HepG2 (cell line): ENCODE data around the gene RFX2. TPM values are rescaled to one million over a fixed set of nuclear protein-coding genes. Genes with fewer than 3 reads are reported as not detected.
A peak's percentile ranks its signal among the peaks of the same experiment; 100 is the strongest.

Experiments
- IKZF1 ChIP-seq: fragments of 450-650 bp; IDR thresholded peaks from 2 replicates; pipeline ENCODE4 v1.7.1; 2016
- MEF2D ChIP-seq: sonication (generic); formaldehyde crosslinking; IDR thresholded peaks from 2 replicates; pipeline ENCODE4 v1.5.1; 2020; ENCODE audit warnings: mild to moderate bottlenecking, missing genetic modification reagents
- RBFOX2 ChIP-seq: fragments of 200-400 bp; formaldehyde crosslinking; IDR thresholded peaks from 2 replicates; pipeline ENCODE4 v1.6.1; 2017; ENCODE audit warnings: low read depth, mild to moderate bottlenecking, low read length
- RCOR2 ChIP-seq: IDR thresholded peaks from 2 replicates; pipeline ENCODE4 v1.6.1; 2016; ENCODE audit warnings: missing biosample characterization, missing genetic modification reagents
- RELA ChIP-seq: sonication (generic); formaldehyde crosslinking; IDR thresholded peaks from 2 replicates; pipeline ENCODE4 v1.4.0; 2020; ENCODE audit warnings: missing genetic modification reagents
- SMARCC2 ChIP-seq: fragments of 450-650 bp; IDR thresholded peaks from 2 replicates; pipeline ENCODE4 v1.6.1; 2017; ENCODE audit warnings: antibody characterized with exemption, mild to moderate bottlenecking
- TP53 ChIP-seq: sonication (generic); formaldehyde crosslinking; conservative IDR thresholded peaks from 2 replicates; pipeline ENCODE4 v1.4.0; 2020; ENCODE audit warnings: missing genetic modification reagents
- ZNF337 ChIP-seq: sonication (generic); formaldehyde crosslinking; IDR thresholded peaks from 2 replicates; pipeline ENCODE4 v1.5.1; 2020; ENCODE audit warnings: missing genetic modification reagents, low read depth, mild to moderate bottlenecking, borderline replicate concordance
- ZNF510 ChIP-seq: sonication (generic); formaldehyde crosslinking; IDR thresholded peaks from 2 replicates; pipeline ENCODE4 v1.4.0; 2020; ENCODE audit warnings: low read depth, mild to moderate bottlenecking, missing genetic modification reagents
- ZNF660 ChIP-seq: sonication (generic); formaldehyde crosslinking; IDR thresholded peaks from 2 replicates; pipeline ENCODE4 v1.5.1; 2020; ENCODE audit warnings: mild to moderate bottlenecking, low read depth, missing genetic modification reagents, borderline replicate concordance
- ZSCAN20 ChIP-seq: sonication (generic); formaldehyde crosslinking; IDR thresholded peaks from 2 replicates; pipeline ENCODE4 v1.4.0; 2020; ENCODE audit warnings: missing genetic modification reagents, mild to moderate bottlenecking, borderline replicate concordance
- polyA plus RNA-seq, 8 experiments: library from polyadenylated mRNA; depleted of rRNA in 3 of 8; stranded (reverse) in 7 of 8; unstranded in 1 of 8; fragments of >200 nt; fragmentation: Illumina TruSeq in 4 of 8; extraction: Trizol in 4 of 8; gene quantifications; 2 replicates each; pipeline versions ENCODE4 v1.2.1 to v1.2.3, GENCODE V29; 2011 to 2016; ENCODE audit warnings: low read depth in 4 of 8, missing spikeins in 1 of 8, mixed read lengths in 1 of 8; ENCODE audit not compliant: insufficient read depth in 1 of 8
- total RNA-seq, 5 experiments: library from RNA; depleted of rRNA; stranded (reverse); fragments of >200 nt; fragmentation: Illumina TruSeq; extraction: Trizol; gene quantifications; 2 replicates each; pipeline ENCODE4 v1.2.3, GENCODE V29; 2016; ENCODE audit warnings: low read depth in 1 of 5
- TF ChIP-seq, protein P1 (sequence below): sonication (generic); formaldehyde crosslinking; IDR thresholded peaks from 2 replicates; pipeline ENCODE4 v1.4.0; 2020; ENCODE audit warnings: missing genetic modification reagents, borderline replicate concordance
- TF ChIP-seq, protein P2 (sequence below): sonication (generic); formaldehyde crosslinking; IDR thresholded peaks from 2 replicates; pipeline ENCODE4 v1.4.0; 2020; ENCODE audit warnings: missing genetic modification reagents
- TF ChIP-seq, protein P3 (sequence below): sonication (generic); formaldehyde crosslinking; IDR thresholded peaks from 2 replicates; pipeline ENCODE4 v1.4.0; 2020; ENCODE audit warnings: mild to moderate bottlenecking, missing genetic modification reagents
- TF ChIP-seq, protein P4 (sequence below): sonication (generic); formaldehyde crosslinking; IDR thresholded peaks from 2 replicates; pipeline ENCODE4 v1.4.0; 2020; ENCODE audit warnings: mild to moderate bottlenecking, missing genetic modification reagents

Gene RFX2
- total and polyA plus RNA-seq, 2 of the 13 experiments (the other 11 are each of a cell fraction or from before 2014, with no cell fraction given) = 2.8 to 3.3 TPM

DNA sequence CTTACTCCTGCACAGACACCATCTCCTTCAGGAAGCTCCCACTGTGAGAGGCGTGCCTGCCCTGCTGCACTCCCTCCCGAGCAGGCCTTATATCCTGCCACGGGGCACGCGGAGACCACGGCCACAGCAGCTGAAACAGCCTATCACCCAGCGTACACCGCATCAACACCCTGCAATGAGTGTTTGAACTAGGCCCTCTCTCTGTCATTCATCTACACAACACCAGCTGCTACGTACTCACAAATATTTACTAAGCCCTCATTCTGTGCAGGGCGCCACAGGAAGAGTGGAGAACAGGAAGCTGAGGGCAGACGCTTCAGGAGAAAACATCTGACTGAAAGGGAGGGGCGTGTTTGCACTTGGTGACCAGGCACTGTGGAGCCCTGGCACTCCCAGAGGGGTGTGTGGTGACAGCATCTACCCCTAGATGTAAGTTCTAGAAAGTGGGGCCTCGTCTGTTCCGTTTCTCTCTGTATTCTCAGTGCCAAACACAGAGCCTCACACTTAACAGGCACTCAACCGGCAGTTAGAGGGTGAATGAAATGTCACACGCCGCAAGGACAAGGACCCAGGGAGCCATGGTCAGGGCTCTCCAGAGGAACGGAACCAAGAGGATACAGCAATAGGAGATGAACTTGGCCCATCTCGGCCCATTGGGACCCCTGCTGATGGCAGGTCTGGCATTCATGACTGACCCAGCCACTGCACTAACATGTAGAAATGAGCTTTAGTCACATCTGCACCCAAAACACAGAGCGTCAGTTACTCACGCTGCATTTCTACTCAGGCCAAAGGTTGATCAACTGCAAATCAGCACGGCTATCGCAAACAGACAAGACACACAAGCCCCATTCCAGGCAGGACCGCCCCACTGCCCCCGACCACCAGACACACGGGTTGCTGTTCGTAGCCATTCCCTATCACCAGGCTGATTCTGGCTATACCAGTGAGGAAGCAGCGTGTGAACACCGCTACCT is 148.0 kb downstream of the RFX2 start (continued):
- TF ChIP-seq, protein P1, sequence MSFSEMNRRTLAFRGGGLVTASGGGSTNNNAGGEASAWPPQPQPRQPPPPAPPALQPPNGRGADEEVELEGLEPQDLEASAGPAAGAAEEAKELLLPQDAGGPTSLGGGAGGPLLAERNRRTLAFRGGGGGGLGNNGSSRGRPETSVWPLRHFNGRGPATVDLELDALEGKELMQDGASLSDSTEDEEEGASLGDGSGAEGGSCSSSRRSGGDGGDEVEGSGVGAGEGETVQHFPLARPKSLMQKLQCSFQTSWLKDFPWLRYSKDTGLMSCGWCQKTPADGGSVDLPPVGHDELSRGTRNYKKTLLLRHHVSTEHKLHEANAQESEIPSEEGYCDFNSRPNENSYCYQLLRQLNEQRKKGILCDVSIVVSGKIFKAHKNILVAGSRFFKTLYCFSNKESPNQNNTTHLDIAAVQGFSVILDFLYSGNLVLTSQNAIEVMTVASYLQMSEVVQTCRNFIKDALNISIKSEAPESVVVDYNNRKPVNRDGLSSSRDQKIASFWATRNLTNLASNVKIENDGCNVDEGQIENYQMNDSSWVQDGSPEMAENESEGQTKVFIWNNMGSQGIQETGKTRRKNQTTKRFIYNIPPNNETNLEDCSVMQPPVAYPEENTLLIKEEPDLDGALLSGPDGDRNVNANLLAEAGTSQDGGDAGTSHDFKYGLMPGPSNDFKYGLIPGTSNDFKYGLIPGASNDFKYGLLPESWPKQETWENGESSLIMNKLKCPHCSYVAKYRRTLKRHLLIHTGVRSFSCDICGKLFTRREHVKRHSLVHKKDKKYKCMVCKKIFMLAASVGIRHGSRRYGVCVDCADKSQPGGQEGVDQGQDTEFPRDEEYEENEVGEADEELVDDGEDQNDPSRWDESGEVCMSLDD (CRISPR knock-in tag) = no peak
- TF ChIP-seq IKZF1 (no peak), ZNF337 (CRISPR knock-in tag) (no peak), RCOR2 (CRISPR knock-in tag) (0 out of 2 replicates have a peak, but pooled peaks have one; percentile 38), RBFOX2 (no peak), MEF2D (CRISPR knock-in tag) (peak; percentile 90), SMARCC2 (no peak), ZNF510 (0 out of 2 replicates have a peak, but pooled peaks have one; percentile 40), ZNF660 (CRISPR knock-in tag) (no peak), TP53 (CRISPR knock-in tag) (peak; percentile 83; the same call in 1 of the 2 replicates), RELA (CRISPR knock-in tag) (peak; percentile 33; the same call in 1 of the 2 replicates), ZSCAN20 (no peak)
- TF ChIP-seq, protein P2, sequence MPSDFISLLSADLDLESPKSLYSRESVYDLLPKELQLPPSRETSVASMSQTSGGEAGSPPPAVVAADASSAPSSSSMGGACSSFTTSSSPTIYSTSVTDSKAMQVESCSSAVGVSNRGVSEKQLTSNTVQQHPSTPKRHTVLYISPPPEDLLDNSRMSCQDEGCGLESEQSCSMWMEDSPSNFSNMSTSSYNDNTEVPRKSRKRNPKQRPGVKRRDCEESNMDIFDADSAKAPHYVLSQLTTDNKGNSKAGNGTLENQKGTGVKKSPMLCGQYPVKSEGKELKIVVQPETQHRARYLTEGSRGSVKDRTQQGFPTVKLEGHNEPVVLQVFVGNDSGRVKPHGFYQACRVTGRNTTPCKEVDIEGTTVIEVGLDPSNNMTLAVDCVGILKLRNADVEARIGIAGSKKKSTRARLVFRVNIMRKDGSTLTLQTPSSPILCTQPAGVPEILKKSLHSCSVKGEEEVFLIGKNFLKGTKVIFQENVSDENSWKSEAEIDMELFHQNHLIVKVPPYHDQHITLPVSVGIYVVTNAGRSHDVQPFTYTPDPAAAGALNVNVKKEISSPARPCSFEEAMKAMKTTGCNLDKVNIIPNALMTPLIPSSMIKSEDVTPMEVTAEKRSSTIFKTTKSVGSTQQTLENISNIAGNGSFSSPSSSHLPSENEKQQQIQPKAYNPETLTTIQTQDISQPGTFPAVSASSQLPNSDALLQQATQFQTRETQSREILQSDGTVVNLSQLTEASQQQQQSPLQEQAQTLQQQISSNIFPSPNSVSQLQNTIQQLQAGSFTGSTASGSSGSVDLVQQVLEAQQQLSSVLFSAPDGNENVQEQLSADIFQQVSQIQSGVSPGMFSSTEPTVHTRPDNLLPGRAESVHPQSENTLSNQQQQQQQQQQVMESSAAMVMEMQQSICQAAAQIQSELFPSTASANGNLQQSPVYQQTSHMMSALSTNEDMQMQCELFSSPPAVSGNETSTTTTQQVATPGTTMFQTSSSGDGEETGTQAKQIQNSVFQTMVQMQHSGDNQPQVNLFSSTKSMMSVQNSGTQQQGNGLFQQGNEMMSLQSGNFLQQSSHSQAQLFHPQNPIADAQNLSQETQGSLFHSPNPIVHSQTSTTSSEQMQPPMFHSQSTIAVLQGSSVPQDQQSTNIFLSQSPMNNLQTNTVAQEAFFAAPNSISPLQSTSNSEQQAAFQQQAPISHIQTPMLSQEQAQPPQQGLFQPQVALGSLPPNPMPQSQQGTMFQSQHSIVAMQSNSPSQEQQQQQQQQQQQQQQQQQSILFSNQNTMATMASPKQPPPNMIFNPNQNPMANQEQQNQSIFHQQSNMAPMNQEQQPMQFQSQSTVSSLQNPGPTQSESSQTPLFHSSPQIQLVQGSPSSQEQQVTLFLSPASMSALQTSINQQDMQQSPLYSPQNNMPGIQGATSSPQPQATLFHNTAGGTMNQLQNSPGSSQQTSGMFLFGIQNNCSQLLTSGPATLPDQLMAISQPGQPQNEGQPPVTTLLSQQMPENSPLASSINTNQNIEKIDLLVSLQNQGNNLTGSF = no peak; the same call in 1 of the 2 replicates
- TF ChIP-seq, protein P3, sequence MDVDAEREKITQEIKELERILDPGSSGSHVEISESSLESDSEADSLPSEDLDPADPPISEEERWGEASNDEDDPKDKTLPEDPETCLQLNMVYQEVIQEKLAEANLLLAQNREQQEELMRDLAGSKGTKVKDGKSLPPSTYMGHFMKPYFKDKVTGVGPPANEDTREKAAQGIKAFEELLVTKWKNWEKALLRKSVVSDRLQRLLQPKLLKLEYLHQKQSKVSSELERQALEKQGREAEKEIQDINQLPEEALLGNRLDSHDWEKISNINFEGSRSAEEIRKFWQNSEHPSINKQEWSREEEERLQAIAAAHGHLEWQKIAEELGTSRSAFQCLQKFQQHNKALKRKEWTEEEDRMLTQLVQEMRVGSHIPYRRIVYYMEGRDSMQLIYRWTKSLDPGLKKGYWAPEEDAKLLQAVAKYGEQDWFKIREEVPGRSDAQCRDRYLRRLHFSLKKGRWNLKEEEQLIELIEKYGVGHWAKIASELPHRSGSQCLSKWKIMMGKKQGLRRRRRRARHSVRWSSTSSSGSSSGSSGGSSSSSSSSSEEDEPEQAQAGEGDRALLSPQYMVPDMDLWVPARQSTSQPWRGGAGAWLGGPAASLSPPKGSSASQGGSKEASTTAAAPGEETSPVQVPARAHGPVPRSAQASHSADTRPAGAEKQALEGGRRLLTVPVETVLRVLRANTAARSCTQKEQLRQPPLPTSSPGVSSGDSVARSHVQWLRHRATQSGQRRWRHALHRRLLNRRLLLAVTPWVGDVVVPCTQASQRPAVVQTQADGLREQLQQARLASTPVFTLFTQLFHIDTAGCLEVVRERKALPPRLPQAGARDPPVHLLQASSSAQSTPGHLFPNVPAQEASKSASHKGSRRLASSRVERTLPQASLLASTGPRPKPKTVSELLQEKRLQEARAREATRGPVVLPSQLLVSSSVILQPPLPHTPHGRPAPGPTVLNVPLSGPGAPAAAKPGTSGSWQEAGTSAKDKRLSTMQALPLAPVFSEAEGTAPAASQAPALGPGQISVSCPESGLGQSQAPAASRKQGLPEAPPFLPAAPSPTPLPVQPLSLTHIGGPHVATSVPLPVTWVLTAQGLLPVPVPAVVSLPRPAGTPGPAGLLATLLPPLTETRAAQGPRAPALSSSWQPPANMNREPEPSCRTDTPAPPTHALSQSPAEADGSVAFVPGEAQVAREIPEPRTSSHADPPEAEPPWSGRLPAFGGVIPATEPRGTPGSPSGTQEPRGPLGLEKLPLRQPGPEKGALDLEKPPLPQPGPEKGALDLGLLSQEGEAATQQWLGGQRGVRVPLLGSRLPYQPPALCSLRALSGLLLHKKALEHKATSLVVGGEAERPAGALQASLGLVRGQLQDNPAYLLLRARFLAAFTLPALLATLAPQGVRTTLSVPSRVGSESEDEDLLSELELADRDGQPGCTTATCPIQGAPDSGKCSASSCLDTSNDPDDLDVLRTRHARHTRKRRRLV (CRISPR knock-in tag) = no peak
- TF ChIP-seq, protein P4, sequence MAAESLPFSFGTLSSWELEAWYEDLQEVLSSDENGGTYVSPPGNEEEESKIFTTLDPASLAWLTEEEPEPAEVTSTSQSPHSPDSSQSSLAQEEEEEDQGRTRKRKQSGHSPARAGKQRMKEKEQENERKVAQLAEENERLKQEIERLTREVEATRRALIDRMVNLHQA (CRISPR knock-in tag) = no peak
